Activated CD4-positive, CD25-positive, alpha-beta regulatory T cell (primary cell): ENCODE data around the gene LEP.

ENCODE experiments used
- DNase-seq, 4 experiments: peaks; one replicate each; lab custom pipeline; 2025; lab: John Stamatoyannopoulos, UW

The LEP gene

GRCh38 chr7:128240696-128241386 is at the start of gene LEP:
LEP (plus strand) TSS chr7:128241278; CDS start chr7:128252019, 10,741 bp downstream.
- DNase-seq, result no peak

GRCh38 chr7:128192497-128193142 is 48.5 kb upstream of the LEP start:
- no peak for DNase-seq

- DNase-seq, result no peak
Measured at GRCh38 chr7:128194533-128195282, 46.4 kb upstream of the LEP start.

- no peak for DNase-seq
Measured at GRCh38 chr7:128197589-128197988, 43.5 kb upstream of the LEP start.

GRCh38 chr7:128197989-128198580 is 43.0 kb upstream of the LEP start:
- DNase-seq, result no peak

- no peak for DNase-seq
Measured at GRCh38 chr7:128200376-128200775, 40.7 kb upstream of the LEP start.

- DNase-seq, result no peak
Measured at GRCh38 chr7:128201067-128201689, 39.9 kb upstream of the LEP start.

- DNase-seq, result no peak
Measured at GRCh38 chr7:128201690-128202085, 39.4 kb upstream of the LEP start.

GRCh38 chr7:128202287-128202957 is 38.7 kb upstream of the LEP start:
- no peak for DNase-seq

GRCh38 chr7:128203047-128203491 is 38.0 kb upstream of the LEP start:
- DNase-seq, result no peak

GRCh38 chr7:128203710-128204214 is 37.3 kb upstream of the LEP start:
- no peak for DNase-seq

- no peak for DNase-seq
Measured at GRCh38 chr7:128204455-128204854, 36.6 kb upstream of the LEP start.

- DNase-seq, result no peak
Measured at GRCh38 chr7:128205068-128205467, 36.0 kb upstream of the LEP start.

GRCh38 chr7:128206017-128206746 is 34.9 kb upstream of the LEP start:
- no peak for DNase-seq

- DNase-seq, result no peak
Measured at GRCh38 chr7:128206747-128207500, 34.2 kb upstream of the LEP start.

- DNase-seq, result no peak
Measured at GRCh38 chr7:128207609-128208008, 33.5 kb upstream of the LEP start.

GRCh38 chr7:128209229-128210035 is 31.6 kb upstream of the LEP start:
- peak; percentile 24 to 30 (median 29) for DNase-seq

- DNase-seq, result no peak
Measured at GRCh38 chr7:128210036-128210347, 31.1 kb upstream of the LEP start.
